ENCODE data around the gene ADCY5.

ADCY5 gene

GRCh38 chr3:123424999-123425712 is 23.7 kb downstream of the ADCY5 start:
- DNase-seq, result no peak

GRCh38 chr3:123424321-123424998 is 24.4 kb downstream of the ADCY5 start:
- DNase-seq, result no peak

GRCh38 chr3:123423806-123424205 is 25.1 kb downstream of the ADCY5 start:
- DNase-seq, result no peak

- no peak for DNase-seq
Observed at GRCh38 chr3:123423031-123423430, 25.9 kb downstream of the ADCY5 start.

GRCh38 chr3:123422457-123422856 is 26.4 kb downstream of the ADCY5 start:
- no peak for DNase-seq

GRCh38 chr3:123421353-123422174 is 27.3 kb downstream of the ADCY5 start:
- no peak for DNase-seq

GRCh38 chr3:123420416-123420968 is 28.4 kb downstream of the ADCY5 start:
- no peak for DNase-seq

- no peak for DNase-seq
Observed at GRCh38 chr3:123419850-123420297, 29.0 kb downstream of the ADCY5 start.

GRCh38 chr3:123419181-123419849 is 29.6 kb downstream of the ADCY5 start:
- no peak for DNase-seq

- DNase-seq, result no peak
Observed at GRCh38 chr3:123416647-123417046, 32.2 kb downstream of the ADCY5 start.

- DNase-seq, result no peak
Observed at GRCh38 chr3:123416173-123416572, 32.7 kb downstream of the ADCY5 start.

GRCh38 chr3:123414973-123415775 is 33.7 kb downstream of the ADCY5 start:
- DNase-seq, result no peak

- DNase-seq, result no peak
Observed at GRCh38 chr3:123412811-123413604, 35.9 kb downstream of the ADCY5 start.

GRCh38 chr3:123412076-123412475 is 36.8 kb downstream of the ADCY5 start:
- no peak for DNase-seq

GRCh38 chr3:123411340-123412040 is 37.4 kb downstream of the ADCY5 start:
- DNase-seq, result no peak

- DNase-seq, result no peak
Observed at GRCh38 chr3:123410149-123410515, 38.8 kb downstream of the ADCY5 start.

- DNase-seq, result no peak
Observed at GRCh38 chr3:123409443-123410148, 39.3 kb downstream of the ADCY5 start.

GRCh38 chr3:123406598-123406997 is 42.3 kb downstream of the ADCY5 start:
- no peak for DNase-seq

- DNase-seq, result no peak
Observed at GRCh38 chr3:123405936-123406510, 42.9 kb downstream of the ADCY5 start.
